Stomach (tissue), 19 donors: Measurements from ENCODE around the gene EVI5L. TPM values are rescaled to one million over a fixed set of nuclear protein-coding genes. Genes with fewer than 3 reads are reported as not detected.

Source experiments
- DNase-seq, 2 donors: peaks; one replicate each; pipeline versions ENCODE4 v3.0.0 to v3.0.0-alpha.2; 2013 to 2019
- H3K27ac ChIP-seq, 5 donors: fragments of 200-600 bp in 4 of 5; sonication (generic) in 4 of 5; one replicate each; pipeline ENCODE4 v1.5.1; 2013 to 2019; ENCODE audit warnings: mild to moderate bottlenecking in 1 of 5, moderate library complexity in 1 of 5
- H3K27me3 ChIP-seq, 3 donors: fragments of 200-600 bp; sonication (generic); one replicate each; pipeline ENCODE4 v1.5.1; 2017 to 2019; ENCODE audit warnings: mixed run types in 1 of 3
- H3K36me3 ChIP-seq, 4 donors: fragments of 200-600 bp; sonication (generic); 1 replicate in 3 of 4; 2 replicates in 1 of 4; pipeline ENCODE4 v1.5.1; 2016 to 2019
- H3K4me1 ChIP-seq, 4 donors: fragments of 200-600 bp; sonication (generic); one replicate each; pipeline ENCODE4 v1.5.1; 2016 to 2019
- H3K4me3 ChIP-seq, 4 donors: fragments of 200-600 bp; sonication (generic) in 3 of 4; one replicate each; pipeline ENCODE4 v1.5.1; 2016 to 2019; ENCODE audit warnings: mild to moderate bottlenecking in 1 of 4
- H3K9me3 ChIP-seq, 4 donors: fragments of 200-600 bp; sonication (generic); one replicate each; pipeline ENCODE4 v1.5.1; 2016 to 2019
- EP300 ChIP-seq: sonication (generic); formaldehyde crosslinking; IDR thresholded peaks from one replicate; pipeline ENCODE4 v1.6.1; 2017; ENCODE audit warnings: antibody characterized with exemption
- POLR2A ChIP-seq, 4 donors: fragments of 450-650 bp; IDR thresholded peaks; one replicate each; pipeline ENCODE4 v1.6.1; 2016; ENCODE audit warnings: antibody characterized with exemption in 4 of 4, control low read depth in 2 of 4, mild to moderate bottlenecking in 1 of 4, moderate library complexity in 1 of 4
- POLR2AphosphoS5 ChIP-seq, 3 donors: sonication (generic); formaldehyde crosslinking; IDR thresholded peaks; one replicate each; pipeline ENCODE4 v1.6.1; 2016; ENCODE audit warnings: antibody characterized with exemption in 3 of 3
- WGBS, 5 donors: extraction: QIAGEN DNeasy Blood & Tissue Kit in 3 of 5; methylation state at CpG; one replicate each; pipeline versions ENCODE4 v1.1.5 to v1.1.7; 2013 to 2018; 5-methylcytosine and 5-hydroxymethylcytosine counted together
- intact Hi-C: fragments of 100-400 bp; cut with DNase I; formaldehyde crosslinking; loops from one replicate; pipeline ENCODE4 v1.15.1; 2023; ENCODE audit warnings: low total_unique reads
- long read RNA-seq, 10 donors: transcript quantifications; one replicate each; lab custom pipeline, GENCODE V29; 2026
- polyA plus RNA-seq, 3 donors: library from polyadenylated mRNA; stranded (reverse); fragments of 200-250 nt; gene quantifications; one replicate each; pipeline ENCODE4 v1.2.3, GENCODE V29; 2013
- total RNA-seq, 5 donors: library from RNA; depleted of rRNA; stranded (reverse); fragments of >200 nt; gene quantifications; one replicate each; pipeline versions ENCODE4 v1.1.0 to v1.2.3, GENCODE V29; 2014 to 2016
- TF ChIP-seq, protein P1 (sequence below), 7 experiments: fragments of 450-650 bp in 4 of 7; fragments of 200-600 bp in 3 of 7; sonication (generic) in 3 of 7; IDR thresholded peaks; one replicate each; pipeline ENCODE4 v1.5.1; 2016 to 2019; ENCODE audit warnings: antibody characterized with exemption in 7 of 7, control low read depth in 2 of 7, mild to moderate bottlenecking in 1 of 7
- donor health status: healthy with polysubstance abuse.
- donor health status: Bipolar disorder and iron deficiency.
- donor health status: healthy.

EVI5L gene
- total RNA-seq (10 to 100 TPM in 2 of 5 donors, 1 to 10 TPM in 3; 4.9 to 31.6 (median 9.3) TPM), polyA plus RNA-seq (1 to 10 TPM; 5.1 to 8.2 (median 7.8) TPM)
- long read RNA-seq, donor 1: 0 reads
- long read RNA-seq, donor 2: 0 reads
- long read RNA-seq, donor 3: 0 reads
- long read RNA-seq, donor 4, partial matches to known transcripts: 0 of 1 reads
- long read RNA-seq, donor 4, other reads (novel, unspliced or antisense): 0 of 1 reads
- long read RNA-seq, donor 5, partial matches to known transcripts: 13 of 13 reads
- long read RNA-seq, donor 5, other reads (novel, unspliced or antisense): 0 of 13 reads
- long read RNA-seq, donor 6, partial matches to known transcripts: 129 of 129 reads
- long read RNA-seq, donor 6, other reads (novel, unspliced or antisense): 0 of 129 reads
- long read RNA-seq, donor 7, partial matches to known transcripts: 6 of 6 reads
- long read RNA-seq, donor 7, other reads (novel, unspliced or antisense): 0 of 6 reads
- long read RNA-seq, donor 8, partial matches to known transcripts: 5 of 10 reads
- long read RNA-seq, donor 8, other reads (novel, unspliced or antisense): 5 of 10 reads
- long read RNA-seq, donor 9, partial matches to known transcripts: 141 of 141 reads
- long read RNA-seq, donor 9, other reads (novel, unspliced or antisense): 0 of 141 reads
- long read RNA-seq, donor 10, partial matches to known transcripts: 37 of 37 reads
- long read RNA-seq, donor 10, other reads (novel, unspliced or antisense): 0 of 37 reads

- TF ChIP-seq POLR2A (IDR thresholded peaks at IDR 0.05) (no peak), EP300 (no peak), POLR2AphosphoS5 (IDR thresholded peaks at IDR 0.05) (peak; percentile 21 to 78 (median 43))
- TF ChIP-seq, protein P1, sequence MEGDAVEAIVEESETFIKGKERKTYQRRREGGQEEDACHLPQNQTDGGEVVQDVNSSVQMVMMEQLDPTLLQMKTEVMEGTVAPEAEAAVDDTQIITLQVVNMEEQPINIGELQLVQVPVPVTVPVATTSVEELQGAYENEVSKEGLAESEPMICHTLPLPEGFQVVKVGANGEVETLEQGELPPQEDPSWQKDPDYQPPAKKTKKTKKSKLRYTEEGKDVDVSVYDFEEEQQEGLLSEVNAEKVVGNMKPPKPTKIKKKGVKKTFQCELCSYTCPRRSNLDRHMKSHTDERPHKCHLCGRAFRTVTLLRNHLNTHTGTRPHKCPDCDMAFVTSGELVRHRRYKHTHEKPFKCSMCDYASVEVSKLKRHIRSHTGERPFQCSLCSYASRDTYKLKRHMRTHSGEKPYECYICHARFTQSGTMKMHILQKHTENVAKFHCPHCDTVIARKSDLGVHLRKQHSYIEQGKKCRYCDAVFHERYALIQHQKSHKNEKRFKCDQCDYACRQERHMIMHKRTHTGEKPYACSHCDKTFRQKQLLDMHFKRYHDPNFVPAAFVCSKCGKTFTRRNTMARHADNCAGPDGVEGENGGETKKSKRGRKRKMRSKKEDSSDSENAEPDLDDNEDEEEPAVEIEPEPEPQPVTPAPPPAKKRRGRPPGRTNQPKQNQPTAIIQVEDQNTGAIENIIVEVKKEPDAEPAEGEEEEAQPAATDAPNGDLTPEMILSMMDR (IDR thresholded peaks at IDR 0.05): no peak
- no peaks in the 10 kb centered on the region for H3K36me3 ChIP-seq
- 0 to 1% (median 1%) methylated on average over 11 to 45 of the region's 45 CpGs for WGBS, 5 donors
- H3K27me3 ChIP-seq: peaks cover 0 to 5% (median 0%) of the 10 kb centered on the region in 3 donors
- H3K9me3 ChIP-seq: no peaks in the 10 kb centered on the region
- intact Hi-C loops: no loop called here
- H3K4me3 ChIP-seq: peak within 1 kb of the TSS; percentile 86 to 99 (median 89)
- peaks cover 13 to 52% (median 48%) of the 10 kb centered on the region in 4 donors for H3K4me1 ChIP-seq
- peak within 1 kb of the TSS; percentile 24 to 82 (median 55) for H3K27ac ChIP-seq
- peak; percentile 99 to 100 for DNase-seq
Observed at GRCh38 chr19:7829561-7830271, at the start of gene EVI5L. Gene EVI5L (plus strand): TSS chr19:7830218. CDS start chr19:7846543, 16,325 bp downstream.

DNA sequence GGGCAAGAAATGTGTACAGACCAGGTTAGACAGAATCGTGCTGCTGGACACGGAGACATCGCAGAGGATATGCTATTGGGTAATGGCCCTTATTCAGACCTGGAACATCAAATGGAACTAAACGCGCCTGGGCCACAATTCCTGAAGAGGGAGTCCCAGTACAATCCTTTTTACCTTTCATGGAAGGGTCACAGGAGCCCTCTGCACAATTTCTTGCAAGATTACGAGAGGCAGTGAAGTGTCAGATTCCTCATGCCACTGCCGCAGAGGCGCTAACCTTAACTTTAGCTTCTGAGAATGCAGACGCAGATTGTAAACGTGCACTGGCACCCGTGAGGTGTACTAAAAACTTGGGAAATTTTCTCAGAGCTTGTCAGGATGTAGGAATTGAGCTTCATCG lies 48.9 kb upstream of the EVI5L start:
- DNase-seq: no peak
- H3K27ac ChIP-seq: no peak overlapping the region
- peaks cover 0 to 9% (median 0%) of the 10 kb centered on the region in 4 donors for H3K9me3 ChIP-seq
- H3K4me3 ChIP-seq: no peak overlapping the region
- intact Hi-C loops: no loop called here
- H3K27me3 ChIP-seq: peaks cover 0 to 74% (median 6%) of the 10 kb centered on the region in 3 donors
- no peaks in the 10 kb centered on the region for H3K36me3 ChIP-seq
- TF ChIP-seq POLR2A (IDR thresholded peaks at IDR 0.05): no peak
- TF ChIP-seq EP300: no peak
- TF ChIP-seq, protein P1 (IDR thresholded peaks at IDR 0.05): no peak
- TF ChIP-seq POLR2AphosphoS5 (IDR thresholded peaks at IDR 0.05): no peak
- 44 to 48% (median 45%) methylated on average over 12 of the region's 12 CpGs for WGBS, 5 donors
- no peaks in the 10 kb centered on the region for H3K4me1 ChIP-seq

DNA sequence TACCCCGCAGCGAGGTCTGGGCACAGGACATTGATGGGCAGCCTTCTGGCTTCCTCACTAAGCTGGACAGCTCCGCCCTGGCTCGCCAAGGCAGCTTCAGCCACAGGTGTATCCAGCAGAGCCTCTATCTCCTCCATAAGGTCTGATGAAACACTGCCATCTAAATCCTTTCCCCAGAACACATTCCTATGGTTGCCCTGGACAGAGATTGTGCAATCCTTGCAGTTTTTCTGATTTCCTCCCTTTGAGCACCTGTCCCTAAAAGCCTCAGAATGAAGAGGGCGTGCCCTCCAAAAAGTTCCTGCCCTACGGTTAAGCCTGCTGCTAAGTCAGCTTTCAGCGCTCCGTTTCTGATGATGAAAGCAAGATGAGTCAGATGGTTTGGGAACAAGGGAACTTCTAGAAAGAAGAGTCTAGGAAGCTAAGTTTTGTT lies 46.0 kb upstream of the EVI5L start:
- peaks cover 11 to 95% (median 28%) of the 10 kb centered on the region in 3 donors for H3K27me3 ChIP-seq
- TF ChIP-seq, protein P1 (IDR thresholded peaks at IDR 0.05): no peak
- TF ChIP-seq POLR2AphosphoS5 (IDR thresholded peaks at IDR 0.05) (no peak), EP300 (no peak), POLR2A (IDR thresholded peaks at IDR 0.05) (no peak)
- H3K4me3 ChIP-seq: no peak overlapping the region
- no peak for DNase-seq
- intact Hi-C loops: no loop called here
- peaks cover 0 to 17% (median 6%) of the 10 kb centered on the region in 4 donors for H3K4me1 ChIP-seq
- peaks cover 0 to 9% (median 0%) of the 10 kb centered on the region in 4 donors for H3K9me3 ChIP-seq
- no peak overlapping the region for H3K27ac ChIP-seq
- no peaks in the 10 kb centered on the region for H3K36me3 ChIP-seq
- 22 to 31% (median 27%) methylated on average over 8 of the region's 8 CpGs for WGBS, 5 donors

DNA sequence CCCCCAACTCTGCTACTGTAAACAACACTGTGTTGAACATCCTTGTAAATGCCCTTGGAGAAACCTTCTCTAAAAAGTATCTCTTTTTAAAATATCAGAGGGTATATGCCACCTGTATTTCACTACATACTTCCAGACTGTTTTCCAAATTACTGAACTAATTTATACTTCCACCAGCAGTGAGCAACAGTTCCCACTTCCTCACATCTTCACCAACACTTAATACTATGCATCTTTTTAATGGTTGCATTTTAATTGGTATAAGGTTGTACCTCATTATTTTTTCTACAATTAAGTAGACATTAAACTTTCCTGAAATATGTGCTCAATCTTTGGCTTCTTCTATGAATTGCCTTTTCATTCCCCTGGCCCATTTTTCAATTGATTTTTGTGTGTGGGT lies 45.2 kb upstream of the EVI5L start:
- no peak for DNase-seq
- H3K36me3 ChIP-seq: no peaks in the 10 kb centered on the region
- H3K9me3 ChIP-seq: peaks cover 0 to 9% (median 0%) of the 10 kb centered on the region in 4 donors
- H3K27ac ChIP-seq: no peak overlapping the region
- H3K4me1 ChIP-seq: peaks cover 0 to 24% (median 13%) of the 10 kb centered on the region in 4 donors
- peaks cover 18 to 95% (median 36%) of the 10 kb centered on the region in 3 donors for H3K27me3 ChIP-seq
- intact Hi-C loops: no loop called here
- H3K4me3 ChIP-seq: no peak overlapping the region
- TF ChIP-seq POLR2A (IDR thresholded peaks at IDR 0.05): no peak
